Measurements from ENCODE around the gene CXCR5.

Gene CXCR5

DNA sequence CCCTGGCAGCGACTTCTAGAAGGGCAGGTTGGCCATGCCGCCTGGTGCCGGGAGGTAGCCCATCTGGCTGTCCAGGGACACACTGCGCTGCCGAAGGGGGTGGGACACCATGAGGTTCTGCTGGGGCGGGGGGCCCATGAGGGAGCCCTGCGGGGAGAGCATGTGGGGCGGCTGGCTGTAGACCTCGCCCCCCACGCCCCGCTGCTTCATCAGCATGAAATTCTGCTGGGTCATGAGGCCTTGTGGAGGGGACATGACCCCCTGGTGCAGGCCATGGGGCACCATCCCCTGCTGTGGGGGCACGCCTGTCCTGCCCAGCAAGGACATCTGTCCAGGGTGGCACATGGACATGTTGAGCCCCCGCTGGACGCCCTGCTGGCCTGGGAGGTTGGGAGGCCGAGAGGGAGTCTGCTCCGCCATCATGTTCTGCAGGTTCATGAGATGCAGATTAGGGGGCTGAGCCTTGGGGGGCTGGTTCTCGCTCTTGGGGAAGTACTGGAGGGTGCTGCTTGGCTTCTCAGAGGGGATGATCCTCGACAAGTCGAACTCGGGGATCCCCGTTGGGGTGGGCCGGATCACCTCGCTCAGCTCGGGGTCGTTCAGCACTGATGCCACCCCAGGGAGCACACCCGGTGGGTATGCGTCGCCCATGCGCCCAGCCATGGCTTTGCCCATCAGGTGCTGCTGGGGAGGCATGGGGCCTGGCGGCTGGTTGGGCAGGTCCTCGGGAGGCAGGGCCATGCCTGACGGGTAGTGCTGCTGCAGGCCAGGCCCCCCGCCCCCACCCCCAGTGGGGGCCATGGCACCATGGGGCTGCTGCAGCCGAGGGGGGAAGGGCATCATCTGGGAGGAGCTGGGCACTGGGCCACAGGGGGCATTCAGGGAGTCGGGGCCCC lies 15.0 kb downstream of the CXCR5 start:
- DNase-seq (ENCODE audit: low spot score) = no peak

DNA sequence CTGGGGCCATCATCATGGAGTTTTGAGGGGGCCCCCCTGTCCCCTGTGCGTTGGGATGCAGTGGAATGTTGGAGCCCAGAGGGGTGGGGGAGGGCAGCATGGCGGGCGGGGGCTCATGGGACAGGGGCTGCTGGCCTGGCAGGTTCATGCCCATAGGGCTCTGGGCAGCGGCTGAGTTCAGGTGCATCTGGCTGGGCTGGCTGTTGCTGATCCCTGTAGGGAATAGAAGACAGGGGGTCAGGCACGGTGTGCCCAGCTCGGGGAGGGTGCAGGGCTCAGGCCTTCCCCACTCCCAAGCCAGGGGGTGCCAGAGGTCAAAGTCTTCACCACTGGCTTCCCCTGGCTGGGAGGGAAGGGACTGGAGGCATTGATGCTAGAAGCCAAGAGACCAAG lies 15.6 kb downstream of the CXCR5 start:
- DNase-seq (ENCODE audit: low spot score) = no peak

DNA sequence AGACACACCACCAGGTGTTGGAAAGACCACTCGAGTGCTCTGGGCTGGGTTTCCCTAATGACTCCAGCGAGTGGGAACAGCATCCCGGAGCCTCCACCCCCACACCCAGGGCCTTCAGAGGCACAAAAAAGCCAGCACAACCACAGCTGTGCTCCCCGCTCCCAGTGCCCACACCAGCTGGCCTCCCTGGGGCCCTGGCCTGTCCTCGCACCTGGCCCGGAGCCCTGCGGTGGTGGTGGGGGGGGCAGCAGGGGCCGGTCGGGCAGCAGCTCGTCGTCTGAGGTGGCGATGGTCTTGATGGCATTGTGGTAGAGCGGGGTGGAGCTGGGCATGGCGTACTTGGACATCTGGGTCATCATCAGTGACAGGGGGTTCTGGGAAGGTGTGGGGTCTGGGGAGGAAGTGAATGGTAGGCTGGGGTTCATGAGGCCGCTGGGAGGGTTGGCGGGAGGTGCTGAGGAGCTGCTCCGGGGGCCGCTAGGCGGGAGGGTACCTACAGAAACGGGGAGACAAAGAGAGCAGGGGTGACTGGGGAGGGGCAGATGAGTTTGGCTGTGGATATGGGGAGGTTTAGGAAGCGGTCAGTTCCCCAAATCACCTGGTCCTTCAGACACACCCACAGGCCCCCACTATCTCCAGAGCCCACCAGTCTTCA lies 16.1 kb downstream of the CXCR5 start:
- DNase-seq (ENCODE audit: low spot score) = no peak

DNA sequence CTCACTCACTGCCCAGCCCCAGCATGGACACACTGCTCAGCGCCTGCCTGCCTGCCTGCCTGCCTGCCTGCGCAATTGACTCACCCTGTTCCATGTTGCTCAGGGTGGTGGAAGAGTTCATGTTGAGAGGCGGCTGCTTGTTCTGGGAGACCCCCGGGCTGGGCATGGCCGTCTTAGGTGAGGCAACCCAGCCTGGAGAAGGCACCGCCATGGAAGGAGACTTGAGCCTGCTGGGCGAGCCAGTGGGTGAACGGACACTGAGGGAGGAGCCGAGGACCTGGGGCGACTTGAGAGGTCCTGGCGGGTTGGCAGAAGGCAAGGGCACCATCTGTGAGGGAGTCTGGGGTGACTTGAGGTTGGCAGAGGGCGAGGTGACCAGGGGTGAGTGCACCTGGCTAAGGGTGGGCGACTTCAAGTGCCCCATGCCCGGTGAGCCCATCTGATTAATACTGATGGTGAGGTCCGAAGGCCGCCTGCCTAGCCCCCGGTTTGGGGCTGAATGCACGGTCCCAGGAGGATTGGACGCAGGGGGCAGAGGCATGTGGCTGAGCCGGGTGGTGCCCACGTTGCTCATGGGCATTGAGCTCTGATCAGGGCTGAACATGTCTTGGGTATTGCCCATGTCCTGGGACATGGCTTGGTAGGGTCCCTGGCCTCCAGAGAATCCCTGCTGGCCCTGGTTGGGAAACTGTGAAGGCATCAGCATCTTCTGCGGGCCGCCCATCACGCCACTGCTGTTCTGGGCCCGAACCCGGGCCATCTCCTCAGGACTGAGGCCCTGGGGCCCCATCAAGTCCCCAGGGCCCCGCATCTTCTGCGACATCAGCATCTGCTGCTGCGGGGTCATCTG lies 17.1 kb downstream of the CXCR5 start:
- no peak for DNase-seq (ENCODE audit: low spot score)

DNA sequence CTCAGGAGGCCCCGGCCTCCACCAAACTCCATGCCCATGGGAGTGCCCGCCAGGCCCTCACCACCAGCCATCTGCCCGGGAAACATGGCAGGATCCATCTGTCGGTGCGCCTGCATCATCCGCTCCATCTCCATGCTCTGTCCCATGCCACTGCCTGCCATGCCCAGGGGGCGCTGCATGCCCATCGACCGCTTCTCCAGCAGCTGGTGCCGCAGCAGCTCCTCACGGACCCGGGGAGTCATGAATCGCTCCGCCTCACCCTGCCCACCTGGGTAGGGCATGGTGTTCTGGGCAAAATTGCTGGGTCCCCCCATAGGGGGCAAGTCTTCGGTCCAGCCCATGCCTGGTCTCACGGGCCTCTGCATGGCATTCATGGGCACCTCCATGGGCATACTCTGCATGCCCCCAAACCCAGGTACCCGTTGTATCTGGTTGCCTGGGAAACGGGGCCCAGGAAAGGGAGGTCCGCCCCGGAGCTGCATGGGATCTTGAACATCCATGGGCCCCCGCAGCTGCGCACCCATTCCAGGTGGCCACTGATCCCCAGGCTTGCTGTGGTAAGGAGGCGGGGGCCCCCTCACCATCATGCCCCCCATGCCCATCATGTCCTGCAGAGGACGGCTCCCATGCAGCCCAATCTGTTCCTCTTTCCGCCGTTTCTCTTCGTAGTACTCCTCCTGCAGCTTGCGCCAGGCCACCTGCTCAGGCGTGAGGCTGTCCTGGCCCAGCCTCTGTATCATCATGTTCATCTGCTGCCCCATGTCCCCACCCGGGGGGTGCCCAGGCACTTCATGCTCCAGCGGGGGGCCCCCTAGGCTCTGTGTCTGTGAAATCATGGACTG lies 18.0 kb downstream of the CXCR5 start:
- DNase-seq (ENCODE audit: low spot score) = no peak

DNA sequence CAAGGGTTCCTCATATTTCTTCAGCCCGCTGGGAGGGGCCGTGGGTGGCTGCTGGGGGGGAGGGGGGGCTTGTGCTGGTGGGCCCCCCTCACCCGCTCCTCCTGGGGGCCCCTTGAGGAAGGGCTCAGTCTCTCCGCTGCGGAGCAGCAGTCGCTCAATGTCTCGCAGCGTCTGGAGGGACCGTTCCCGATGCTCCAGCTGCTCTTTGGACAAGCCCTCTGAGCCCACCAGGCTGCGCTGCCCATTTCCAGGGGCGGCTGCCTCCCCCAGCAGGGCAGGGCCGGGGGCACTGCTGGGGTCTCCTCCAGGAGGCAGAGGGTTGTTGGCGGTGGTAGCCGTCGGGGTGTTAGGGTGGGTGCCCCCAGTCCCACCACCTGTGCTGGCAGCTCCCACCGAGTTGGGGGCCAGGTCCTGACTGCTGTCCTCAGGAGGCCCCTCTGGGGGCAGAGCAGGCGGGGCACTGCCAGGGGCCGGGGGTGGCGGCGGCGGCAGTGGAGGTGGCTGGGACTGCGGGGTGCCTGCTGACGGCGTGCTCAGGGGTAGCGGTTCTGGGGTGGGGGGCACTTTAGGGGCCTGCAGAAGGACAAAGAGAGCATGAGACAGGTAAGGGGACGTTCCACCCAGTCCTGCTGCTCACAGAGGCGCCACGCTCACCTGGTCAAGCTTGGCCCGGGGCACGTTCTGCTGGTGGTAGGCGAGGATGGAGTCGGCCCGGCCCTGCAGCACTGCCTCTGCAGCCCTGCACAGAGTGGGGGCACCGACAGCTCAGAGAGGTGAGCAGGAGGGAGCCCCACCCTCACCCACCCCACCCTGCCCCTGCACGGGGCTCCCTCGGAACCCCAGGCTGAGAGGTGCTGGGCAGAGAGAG lies 18.9 kb downstream of the CXCR5 start:
- DNase-seq (ENCODE audit: low spot score) = no peak

DNA sequence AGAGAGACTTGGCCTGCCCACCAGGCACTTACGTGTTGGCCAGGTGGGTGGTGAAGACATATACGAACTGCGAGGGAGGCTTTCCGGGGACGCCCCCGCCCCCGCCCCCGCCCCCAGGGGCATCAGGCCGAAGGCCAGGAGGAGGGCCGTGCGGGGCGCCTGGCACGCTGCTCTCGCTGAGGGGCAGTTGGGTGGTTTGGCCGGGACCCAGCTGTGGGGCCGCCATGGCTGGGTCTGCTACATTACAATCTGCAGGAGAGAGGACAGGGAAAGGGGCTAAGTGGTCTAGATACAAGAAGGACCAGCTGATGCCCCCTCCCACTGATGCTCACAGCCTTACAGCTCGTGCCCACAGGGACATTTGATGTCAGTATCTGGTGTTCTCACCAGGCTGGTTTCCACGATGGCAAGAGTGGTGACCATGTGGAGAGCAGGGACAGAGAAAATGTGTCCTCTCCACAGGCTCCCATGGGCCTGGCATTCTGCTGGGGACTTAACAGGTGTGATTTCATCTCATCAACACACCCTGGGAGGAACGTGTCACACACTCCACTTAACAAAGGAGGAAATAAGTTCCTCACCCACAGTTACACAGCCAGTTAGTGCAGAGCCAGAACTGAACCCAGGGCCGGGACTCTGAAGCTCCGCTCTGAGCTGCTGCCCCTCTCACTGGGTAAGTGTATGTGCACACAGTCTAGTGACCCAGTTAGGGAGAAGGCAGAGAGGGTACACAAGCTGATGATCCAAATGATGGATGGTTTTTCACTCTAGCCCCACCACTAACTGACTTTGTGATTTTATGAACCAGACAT lies 19.7 kb downstream of the CXCR5 start:
- no peak for DNase-seq (ENCODE audit: low spot score)

DNA sequence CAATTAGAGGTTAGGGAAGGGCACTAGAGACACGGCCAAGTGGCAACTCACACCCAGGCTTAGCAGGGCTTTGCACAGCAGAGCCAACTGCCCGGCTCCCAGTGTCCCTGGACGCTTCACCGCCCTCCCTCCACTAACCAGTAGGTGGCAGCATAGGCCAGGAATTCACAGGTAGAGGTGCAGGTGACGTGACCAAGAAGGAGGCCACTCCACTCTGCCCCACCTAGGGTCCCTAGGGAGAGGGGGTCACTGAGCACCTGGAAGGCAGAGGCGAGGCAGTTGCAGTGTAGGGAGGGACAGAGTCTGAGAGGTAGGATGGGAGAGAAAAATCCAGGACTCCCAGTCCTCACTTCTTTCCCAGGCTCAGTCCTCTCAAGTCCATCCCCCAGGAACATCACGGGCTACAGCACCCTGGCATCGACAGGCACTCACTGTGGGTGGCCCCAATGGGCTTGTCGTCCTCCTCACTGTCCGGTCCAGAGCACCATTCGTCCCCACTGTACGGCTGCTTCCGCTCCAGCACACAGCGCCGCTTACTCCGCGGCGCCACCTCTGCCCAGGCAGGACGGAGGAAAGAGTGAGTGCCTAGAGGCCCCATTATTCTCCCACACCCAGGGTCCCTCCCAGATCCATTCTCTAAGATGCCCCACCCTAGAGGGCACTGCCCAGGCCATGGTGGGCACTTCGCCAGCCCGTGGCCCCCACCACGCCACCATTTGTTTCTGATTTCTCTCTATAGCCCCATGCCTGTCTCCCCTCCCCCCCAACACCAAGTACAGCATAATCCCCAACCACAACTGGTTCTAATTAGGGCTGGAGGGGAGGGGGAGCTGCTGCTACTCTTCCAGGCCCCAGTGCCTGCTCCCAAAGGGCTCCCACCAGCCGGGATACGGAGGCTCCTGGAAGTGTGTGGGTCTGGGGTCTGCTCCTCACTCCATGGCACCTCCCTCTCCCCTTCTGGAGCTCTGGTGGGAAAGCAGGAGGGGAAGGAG lies 23.7 kb downstream of the CXCR5 start:
- no peak for DNase-seq (ENCODE audit: low spot score)

DNA sequence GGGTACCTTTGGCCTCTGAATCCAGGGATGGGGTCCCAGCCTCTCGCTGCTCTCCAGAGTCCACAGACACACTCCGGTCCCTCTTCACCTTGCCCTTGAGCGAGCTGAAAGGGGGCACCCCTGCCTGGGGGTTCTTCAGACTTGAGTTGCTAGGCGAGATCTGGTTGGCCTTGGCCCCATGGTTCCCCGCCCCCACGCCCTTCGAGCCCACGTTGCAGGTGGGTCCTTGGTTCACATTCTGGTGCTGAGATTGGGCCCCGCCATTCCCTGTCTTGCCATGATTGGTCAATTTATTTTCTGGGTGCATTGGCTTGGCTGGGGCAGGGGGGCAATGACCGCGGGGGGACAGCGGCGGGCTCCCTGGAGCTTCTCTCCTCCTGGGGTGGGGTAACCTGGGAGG lies 24.6 kb downstream of the CXCR5 start:
- no peak for DNase-seq (ENCODE audit: low spot score)

DNA sequence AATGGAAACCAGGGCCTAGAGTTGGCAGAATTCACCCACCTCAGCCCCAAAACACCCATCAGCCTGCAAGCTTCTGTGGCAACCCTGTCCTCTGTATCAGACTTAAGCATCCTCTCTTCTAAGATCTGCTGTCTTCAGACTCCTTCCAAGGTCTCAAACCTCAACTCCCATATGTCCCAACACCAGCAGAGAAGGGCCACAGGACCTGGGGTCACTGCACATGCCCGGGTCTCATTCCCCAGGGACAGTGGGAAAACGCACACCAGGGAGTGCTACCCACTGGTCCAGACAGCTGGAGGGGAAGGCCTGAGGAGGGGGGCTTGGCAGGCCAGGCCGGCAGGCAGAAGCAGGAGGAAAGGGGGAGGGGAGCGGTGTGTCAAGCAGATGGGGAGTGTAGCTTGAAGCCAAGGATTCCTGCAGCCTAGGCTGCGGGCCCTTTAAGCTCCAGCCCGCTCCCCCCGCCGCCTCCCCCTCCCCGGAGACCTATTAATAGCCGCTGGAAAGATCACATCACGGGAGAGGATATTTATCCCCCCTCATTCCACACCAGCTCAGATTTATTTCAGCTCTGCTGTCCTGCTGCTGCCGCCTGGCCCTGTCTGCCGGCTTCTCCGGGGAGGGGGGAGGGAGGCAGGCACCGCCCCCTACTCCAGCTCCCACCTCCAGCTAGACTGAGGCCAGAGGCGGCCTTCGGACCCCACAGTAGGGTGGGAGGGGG lies 25.4 kb downstream of the CXCR5 start:
- no peak for DNase-seq (ENCODE audit: low spot score)

DNA sequence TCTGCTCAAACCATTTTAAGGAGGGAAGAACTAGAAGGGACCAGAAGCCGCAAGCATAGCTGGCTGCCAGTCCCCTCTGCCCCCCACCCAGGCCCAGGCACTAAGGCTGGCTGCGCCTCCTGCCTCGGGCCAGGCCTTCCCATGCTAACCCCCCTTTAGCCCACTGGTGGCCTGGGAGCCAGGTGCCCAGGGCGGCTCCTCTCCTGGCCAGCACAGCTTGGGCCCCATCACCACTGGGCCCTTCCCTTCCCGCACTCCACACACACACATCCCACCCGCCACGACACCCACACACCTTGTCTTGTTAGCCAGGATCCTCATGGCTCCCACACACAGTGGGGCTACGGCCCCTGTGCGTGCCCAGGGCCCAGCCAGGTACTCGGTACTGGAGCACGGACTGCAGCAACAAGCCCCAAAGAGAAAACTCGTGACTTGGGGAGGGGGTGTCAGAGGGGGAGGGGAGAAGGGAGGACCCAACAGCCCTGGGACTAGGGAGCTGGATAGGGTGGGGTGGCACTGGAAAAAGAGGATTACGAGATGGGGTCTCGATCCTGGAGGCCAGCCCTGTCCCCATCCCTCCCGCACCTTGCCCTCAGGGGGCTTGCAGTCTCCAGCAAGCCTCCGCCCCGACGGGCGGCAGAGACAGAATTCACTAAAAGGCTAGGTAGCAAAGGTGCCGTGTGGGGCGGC lies 26.1 kb downstream of the CXCR5 start:
- no peak for DNase-seq (ENCODE audit: low spot score)

DNA sequence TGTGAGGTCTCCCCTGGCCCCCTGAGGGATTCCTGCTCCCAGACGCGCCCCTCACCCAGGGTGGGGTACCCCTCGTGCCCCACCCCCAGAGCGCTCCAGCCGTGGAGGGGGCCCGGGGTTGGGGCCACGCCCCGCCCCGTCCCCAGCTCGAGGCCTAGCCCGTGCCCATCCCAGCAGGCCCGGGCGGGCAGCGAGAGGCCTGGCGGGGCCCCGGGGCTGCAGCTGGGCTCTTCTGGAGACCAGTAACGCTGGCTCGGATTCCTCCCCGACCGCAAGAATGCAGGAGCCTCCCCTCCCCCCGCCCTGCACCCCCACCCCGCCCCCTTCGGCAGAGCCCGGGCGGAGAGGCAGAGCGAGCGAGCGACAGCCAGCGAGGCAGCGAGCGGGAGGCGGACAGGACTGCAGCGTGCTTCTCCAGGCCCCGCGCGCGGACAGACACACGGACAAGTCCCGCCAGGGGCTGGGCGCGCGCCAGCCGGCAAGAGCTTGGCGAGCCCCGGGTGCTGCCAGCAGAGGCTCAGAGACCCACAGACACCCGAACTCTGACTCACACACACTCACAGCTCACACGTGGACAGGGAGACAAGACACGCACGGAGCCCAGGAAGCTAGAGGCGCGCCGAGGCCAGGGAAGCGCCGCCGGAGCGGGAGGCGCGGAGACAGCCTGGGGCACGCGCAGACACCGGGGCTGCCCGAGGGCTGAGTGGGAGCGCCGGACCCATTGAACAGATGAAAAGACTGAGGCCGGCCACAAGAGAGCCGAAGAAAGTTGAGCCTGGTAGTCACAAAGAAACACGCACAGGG lies 26.8 kb downstream of the CXCR5 start:
- DNase-seq (ENCODE audit: low spot score) = no peak

DNA sequence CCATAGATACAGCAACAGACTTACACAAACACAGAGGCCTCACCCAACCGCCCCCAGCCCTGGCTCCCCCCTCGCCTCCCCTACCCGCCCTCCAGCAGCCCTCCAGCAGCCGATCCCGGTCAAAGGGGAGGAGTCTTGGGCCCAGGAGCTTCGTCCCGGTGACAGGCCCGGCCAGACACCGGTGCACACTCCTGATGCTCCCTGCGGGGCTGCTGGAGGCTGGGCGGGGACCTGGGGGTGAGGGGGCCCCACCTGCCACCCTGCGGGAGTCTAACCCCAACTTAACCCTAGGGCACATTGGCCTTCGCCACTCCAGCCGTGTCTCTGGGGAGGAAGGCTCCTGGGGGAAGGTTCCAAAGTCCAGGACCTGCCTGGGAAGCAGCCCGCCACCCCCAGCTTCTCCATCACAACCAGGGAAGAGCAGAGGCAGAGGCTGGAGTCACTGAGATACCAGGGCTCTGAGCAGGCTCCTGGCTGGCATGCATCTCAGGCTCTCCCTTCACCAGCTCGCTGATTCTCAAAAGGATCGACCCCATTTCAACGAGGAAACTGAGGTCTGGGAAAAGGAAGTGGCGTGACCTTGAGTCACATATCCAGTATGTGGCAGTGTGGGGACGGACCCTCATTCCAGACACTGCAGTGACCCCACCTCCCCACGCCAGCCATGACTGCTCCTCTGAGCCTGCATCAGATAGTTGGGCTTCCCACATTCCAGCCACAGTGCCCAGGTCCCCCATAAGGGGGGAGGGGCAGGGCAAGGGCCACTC lies 27.6 kb downstream of the CXCR5 start:
- no peak for DNase-seq (ENCODE audit: low spot score)

DNA sequence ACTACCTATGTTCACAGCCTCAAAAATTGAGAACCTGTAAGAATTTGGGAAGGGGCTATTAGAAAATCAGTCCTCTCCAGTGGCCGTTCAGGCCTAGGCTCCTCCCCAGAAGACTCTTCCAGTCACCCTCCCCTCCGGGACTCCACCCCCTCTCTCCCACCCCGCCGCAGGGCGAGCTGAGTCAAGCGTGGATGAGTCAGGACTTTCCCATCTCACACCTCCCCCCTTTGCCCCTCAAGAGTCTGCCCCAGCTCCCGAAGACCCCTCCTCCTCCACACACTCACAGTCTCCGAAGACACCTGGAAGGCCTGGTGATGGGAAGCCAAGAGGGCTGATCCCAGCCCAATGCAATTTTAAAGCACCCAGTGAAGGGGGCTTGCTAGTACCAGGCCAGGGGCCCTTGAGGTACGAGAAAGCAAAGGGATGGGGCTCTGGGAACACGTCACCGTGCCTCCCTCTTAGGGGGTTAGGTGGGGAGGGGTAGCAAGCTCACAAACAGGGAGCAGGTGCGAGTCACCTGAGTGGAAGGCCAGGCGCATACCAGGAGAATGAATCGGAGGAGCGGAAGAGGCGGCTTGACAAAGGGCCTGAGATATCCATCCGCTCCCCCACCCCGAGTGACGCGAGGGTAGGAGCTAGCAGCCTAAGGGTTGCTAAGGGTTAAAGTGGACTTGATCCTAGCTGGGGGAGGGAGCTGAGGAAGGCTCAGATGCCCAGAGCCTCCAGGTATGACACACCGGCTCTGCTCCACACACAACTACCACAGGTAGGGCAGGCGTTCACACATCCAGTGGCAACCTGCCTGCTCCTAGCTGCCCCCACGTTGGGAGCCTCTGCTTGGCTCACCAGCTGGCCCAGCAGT lies 28.4 kb downstream of the CXCR5 start:
- no peak for DNase-seq (ENCODE audit: low spot score)

Data from COLO829 (cell line).